ENCODE results near the gene SF3A1.

Gene SF3A1

GRCh38 chr22:30315962-30316576 lies 40.6 kb downstream of the SF3A1 start:
- no peak overlapping the region for H3K4me3 ChIP-seq (ENCODE audit: low read depth, low read length)
- no peak for DNase-seq (ENCODE audit: low read depth)
- TF ChIP-seq, protein P1, sequence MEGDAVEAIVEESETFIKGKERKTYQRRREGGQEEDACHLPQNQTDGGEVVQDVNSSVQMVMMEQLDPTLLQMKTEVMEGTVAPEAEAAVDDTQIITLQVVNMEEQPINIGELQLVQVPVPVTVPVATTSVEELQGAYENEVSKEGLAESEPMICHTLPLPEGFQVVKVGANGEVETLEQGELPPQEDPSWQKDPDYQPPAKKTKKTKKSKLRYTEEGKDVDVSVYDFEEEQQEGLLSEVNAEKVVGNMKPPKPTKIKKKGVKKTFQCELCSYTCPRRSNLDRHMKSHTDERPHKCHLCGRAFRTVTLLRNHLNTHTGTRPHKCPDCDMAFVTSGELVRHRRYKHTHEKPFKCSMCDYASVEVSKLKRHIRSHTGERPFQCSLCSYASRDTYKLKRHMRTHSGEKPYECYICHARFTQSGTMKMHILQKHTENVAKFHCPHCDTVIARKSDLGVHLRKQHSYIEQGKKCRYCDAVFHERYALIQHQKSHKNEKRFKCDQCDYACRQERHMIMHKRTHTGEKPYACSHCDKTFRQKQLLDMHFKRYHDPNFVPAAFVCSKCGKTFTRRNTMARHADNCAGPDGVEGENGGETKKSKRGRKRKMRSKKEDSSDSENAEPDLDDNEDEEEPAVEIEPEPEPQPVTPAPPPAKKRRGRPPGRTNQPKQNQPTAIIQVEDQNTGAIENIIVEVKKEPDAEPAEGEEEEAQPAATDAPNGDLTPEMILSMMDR (IDR thresholded peaks at IDR 0.05; ENCODE audit: control insufficient read depth, extremely low read depth, insufficient read depth), result no peak

DNA sequence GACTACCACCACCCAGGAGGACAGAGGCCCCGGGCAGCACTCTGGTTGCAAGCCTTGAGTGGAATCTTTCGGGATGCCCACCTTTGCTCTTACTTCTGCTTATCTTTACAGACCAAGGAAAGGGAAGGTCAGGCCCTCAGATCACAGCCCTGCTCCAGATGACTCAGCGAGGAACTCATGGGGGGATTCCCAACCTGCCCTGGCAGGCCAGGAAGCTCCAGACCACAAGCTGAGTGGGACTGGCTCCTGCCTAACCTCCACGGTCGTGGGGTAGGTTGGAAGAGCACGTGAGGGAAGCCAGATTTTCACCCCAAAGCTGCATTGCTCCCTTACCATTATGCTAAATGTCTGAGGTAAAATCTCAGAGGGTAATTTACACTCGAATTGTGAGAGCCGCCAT lies 41.8 kb downstream of the SF3A1 start:
- H3K4me3 ChIP-seq (ENCODE audit: low read depth, low read length), result no peak overlapping the region
- TF ChIP-seq, protein P1 (IDR thresholded peaks at IDR 0.05; ENCODE audit: control insufficient read depth, extremely low read depth, insufficient read depth), result no peak
- DNase-seq (ENCODE audit: low read depth), result no peak

- H3K4me3 ChIP-seq (ENCODE audit: low read depth, low read length), result no peak overlapping the region
- TF ChIP-seq, protein P1 (IDR thresholded peaks at IDR 0.05; ENCODE audit: control insufficient read depth, extremely low read depth, insufficient read depth), result no peak
- no peak for DNase-seq (ENCODE audit: low read depth)
These were observed 42.9 kb downstream of the SF3A1 start for GRCh38 chr22:30313527-30314363.

- DNase-seq (ENCODE audit: low read depth), result no peak
These were observed 44.6 kb downstream of the SF3A1 start for GRCh38 chr22:30312053-30312452.

DNA sequence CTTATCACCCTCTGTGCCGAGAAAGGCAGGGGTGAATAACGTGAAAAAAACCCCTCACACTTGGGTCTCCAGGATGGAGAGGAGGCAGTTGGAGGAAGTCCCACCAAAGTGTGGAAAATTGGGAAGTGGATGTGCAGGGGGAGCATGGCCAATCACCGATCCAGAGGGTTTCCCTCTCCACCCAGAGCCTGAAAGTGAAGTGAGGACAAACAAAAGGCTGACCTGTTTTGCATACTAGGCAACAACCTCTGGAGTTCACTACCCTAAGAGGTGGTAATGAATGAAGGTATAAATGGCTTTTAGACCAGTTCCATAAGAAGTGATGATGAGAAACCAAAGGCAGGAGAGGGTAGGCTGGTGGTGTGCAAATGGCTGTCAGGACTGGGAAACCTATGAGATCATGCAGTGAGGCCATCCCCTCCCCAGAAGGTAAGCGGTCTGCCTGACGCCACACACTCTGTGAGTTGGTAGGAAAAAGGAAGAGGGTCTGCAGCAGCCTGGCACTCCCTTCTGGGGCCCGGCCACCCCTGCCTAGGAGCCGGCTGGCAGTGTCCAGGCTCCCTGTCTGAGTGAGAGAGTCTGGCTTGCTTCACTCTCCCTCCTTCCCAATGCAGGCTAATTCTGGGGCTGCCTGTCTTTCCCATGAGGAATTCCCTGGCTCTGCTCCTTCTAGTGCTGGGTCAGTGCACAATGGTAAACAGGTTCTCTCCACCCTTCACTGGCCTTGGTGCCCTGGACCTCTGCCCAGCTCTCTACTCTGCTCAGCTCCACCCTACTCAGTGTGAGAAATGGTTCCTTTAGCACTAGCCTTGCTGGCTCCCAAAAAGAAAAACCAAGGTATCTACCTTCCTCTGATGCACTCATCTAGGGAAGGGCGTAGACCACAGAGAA lies 45.6 kb downstream of the SF3A1 start:
- TF ChIP-seq, protein P1 (IDR thresholded peaks at IDR 0.05; ENCODE audit: control insufficient read depth, extremely low read depth, insufficient read depth), result no peak
- peak; percentile 77 for DNase-seq (ENCODE audit: low read depth)
- 0 out of 2 replicates have a peak overlapping the region, but pooled peaks have one; percentile 13 for H3K4me3 ChIP-seq (ENCODE audit: low read depth, low read length)

More at GRCh38 chr22:30312053-30312452, 44.6 kb downstream of the SF3A1 start:
- H3K4me3 ChIP-seq (ENCODE audit: low read depth, low read length), result no peak overlapping the region
- TF ChIP-seq, protein P1 (IDR thresholded peaks at IDR 0.05; ENCODE audit: control insufficient read depth, extremely low read depth, insufficient read depth), result no peak

DNA sequence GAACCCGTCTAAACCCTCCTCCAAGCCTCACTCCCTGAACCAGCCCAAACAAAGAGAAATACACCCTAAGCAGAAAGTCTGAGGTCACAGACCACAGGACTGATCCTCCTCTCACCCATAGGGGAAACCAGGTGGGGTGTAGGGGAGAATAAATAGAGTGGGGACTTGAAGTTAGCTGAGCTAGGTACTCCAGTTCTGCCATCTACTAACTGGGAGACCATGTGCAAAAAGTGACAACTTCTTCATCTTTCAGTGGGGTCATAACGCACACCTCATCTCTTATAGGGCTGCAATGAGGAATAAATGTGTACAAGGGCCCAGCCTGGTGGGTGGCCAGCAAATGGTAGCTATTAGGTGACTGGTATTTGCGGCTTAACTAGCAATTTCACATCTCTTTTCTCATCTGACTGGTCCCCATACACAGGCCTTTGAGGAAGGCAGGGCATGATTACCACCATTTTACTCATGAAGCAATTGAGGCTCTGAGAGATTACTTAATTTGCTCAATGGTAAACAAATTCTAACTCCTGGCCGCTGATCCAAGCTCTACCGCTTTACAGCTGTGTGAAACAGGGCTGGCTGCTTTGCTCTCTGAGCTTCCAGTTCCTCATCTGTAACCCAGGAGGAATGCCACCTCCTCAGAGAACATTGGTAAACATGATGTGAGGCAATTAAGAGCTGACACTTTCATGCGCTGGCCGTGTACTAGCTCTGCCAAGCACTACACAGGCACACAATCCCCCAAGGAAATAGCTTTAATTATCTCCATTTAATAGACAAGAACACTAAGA lies 46.5 kb downstream of the SF3A1 start:
- no peak overlapping the region for H3K4me3 ChIP-seq (ENCODE audit: low read depth, low read length)
- peak; percentile 87 for DNase-seq (ENCODE audit: low read depth)
- TF ChIP-seq, protein P1 (IDR thresholded peaks at IDR 0.05; ENCODE audit: control insufficient read depth, extremely low read depth, insufficient read depth), result no peak

Data from LNCaP clone FGC (cell line).